ENCODE data around the gene LRCH3. TPM values are rescaled to one million over a fixed set of nuclear protein-coding genes. Genes with fewer than 3 reads are reported as not detected.

LRCH3 gene
- total and polyA plus RNA-seq, 2 experiments from 2014 or later = 20.9 to 24.1 TPM

GRCh38 chr3:197830308-197830966 is 39.4 kb downstream of the LRCH3 start:
- 80% methylated on average over 6 of the region's 6 CpGs for WGBS, 2 experiments (ENCODE audit: low coverage in 1 of 2, low lambda C conversion rate in 2 of 2, missing lambda C conversion rate in 2 of 2)
- H3K4me2 ChIP-seq (ENCODE audit: unreplicated experiment) = no peak overlapping the region
- no peaks in the 10 kb centered on the region for H3K9me3 ChIP-seq (ENCODE audit: low read depth)
- H3K4me3 ChIP-seq = no peak overlapping the region
- H3K36me3 ChIP-seq (ENCODE audit: low read depth) = peaks cover 59% of the 10 kb centered on the region
- no peaks in the 10 kb centered on the region; the same call in 1 of the 2 replicates for H3F3A ChIP-seq (ENCODE audit: insufficient read depth)
- no peak for DNase-seq
- H2AFZ ChIP-seq = no peak overlapping the region
- H4K20me1 ChIP-seq (ENCODE audit: insufficient read depth) = no peaks in the 10 kb centered on the region
- no peak overlapping the region for H3K27ac ChIP-seq
- H3K9me2 ChIP-seq (ENCODE audit: insufficient read depth) = no peaks in the 10 kb centered on the region
- in situ Hi-C loops (cut with MboI) = no loop called here
- H3K9ac ChIP-seq = no peak overlapping the region
- no peak for TF ChIP-seq EZH2 (IDR thresholded peaks at IDR 0.05; ENCODE audit: insufficient read depth, poor library complexity, severe bottlenecking)
- no peak for TF ChIP-seq EZH2phosphoT487 (IDR thresholded peaks at IDR 0.05; ENCODE audit: insufficient read depth, low read depth)
- H3K4me1 ChIP-seq (ENCODE audit: insufficient read depth) = no peaks in the 10 kb centered on the region
- H3K79me2 ChIP-seq (ENCODE audit: insufficient read depth) = peaks cover 16% of the 10 kb centered on the region
- H3K27me3 ChIP-seq (replicated peaks; ENCODE audit: insufficient read depth) = no peaks in the 10 kb centered on the region

- WGBS, 2 experiments (ENCODE audit: low coverage in 1 of 2, low lambda C conversion rate in 2 of 2, missing lambda C conversion rate in 2 of 2) = 86 to 88% methylated on average over 8 of the region's 8 CpGs
Observed at GRCh38 chr3:197830967-197831313, 39.9 kb downstream of the LRCH3 start.

DNA sequence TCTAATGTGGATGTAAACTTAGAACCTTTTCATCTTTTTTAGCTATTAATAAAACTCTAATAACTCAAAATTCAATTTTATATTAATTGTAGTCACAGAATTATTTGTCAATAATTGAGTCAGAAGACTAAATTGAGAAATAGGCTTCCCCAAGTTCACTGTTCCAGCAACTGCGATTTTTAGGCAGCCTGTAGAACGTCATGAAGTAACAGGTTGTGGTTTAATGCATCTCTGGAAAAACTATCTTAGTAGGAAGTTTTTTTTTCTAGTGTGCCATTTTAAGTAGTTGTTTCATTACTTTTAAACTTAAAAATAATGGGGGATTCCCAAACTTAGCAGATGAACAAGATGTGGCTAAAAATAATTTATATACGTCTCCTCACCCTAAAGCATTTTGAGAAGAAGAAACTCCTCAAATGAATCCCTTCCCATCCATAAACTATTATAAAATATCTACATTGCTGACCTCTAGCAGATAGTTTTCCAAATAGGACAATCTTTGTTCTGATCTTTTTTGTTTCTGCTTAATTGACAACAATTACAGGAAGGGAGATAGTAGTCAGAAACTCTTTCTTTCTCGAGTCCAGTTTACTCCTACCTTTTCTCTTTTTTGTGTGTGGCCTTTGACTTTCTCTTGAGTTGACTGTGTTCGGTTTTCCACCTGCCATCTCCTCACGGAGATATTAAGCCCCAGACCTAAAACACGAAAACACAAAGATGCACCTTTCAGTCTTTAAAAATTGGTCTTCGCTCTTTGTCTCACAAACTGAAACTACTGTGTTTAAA is 43.1 kb downstream of the LRCH3 start:
- H3K27me3 ChIP-seq (replicated peaks; ENCODE audit: insufficient read depth) = no peaks in the 10 kb centered on the region
- no peaks in the 10 kb centered on the region for H3F3A ChIP-seq (ENCODE audit: insufficient read depth)
- no peak overlapping the region for H3K4me3 ChIP-seq
- no peaks in the 10 kb centered on the region for H3K4me1 ChIP-seq (ENCODE audit: insufficient read depth)
- H3K27ac ChIP-seq = no peak overlapping the region
- no peak for DNase-seq
- no peak for TF ChIP-seq EZH2phosphoT487 (IDR thresholded peaks at IDR 0.05; ENCODE audit: insufficient read depth, low read depth)
- no peak for TF ChIP-seq EZH2 (IDR thresholded peaks at IDR 0.05; ENCODE audit: insufficient read depth, poor library complexity, severe bottlenecking)
- no peak overlapping the region for H3K9ac ChIP-seq
- no peak overlapping the region for H2AFZ ChIP-seq
- H3K79me2 ChIP-seq (ENCODE audit: insufficient read depth) = peaks cover 5% of the 10 kb centered on the region; the same call in 1 of the 2 replicates
- no peaks in the 10 kb centered on the region for H3K9me3 ChIP-seq (ENCODE audit: low read depth)
- in situ Hi-C loops (cut with MboI) = no loop called here
- H4K20me1 ChIP-seq (ENCODE audit: insufficient read depth) = no peaks in the 10 kb centered on the region
- no peaks in the 10 kb centered on the region for H3K9me2 ChIP-seq (ENCODE audit: insufficient read depth)
- 92 to 95% methylated on average over 8 of the region's 8 CpGs for WGBS, 2 experiments (ENCODE audit: low coverage in 1 of 2, low lambda C conversion rate in 2 of 2, missing lambda C conversion rate in 2 of 2)
- no peak overlapping the region for H3K4me2 ChIP-seq (ENCODE audit: unreplicated experiment)
- H3K36me3 ChIP-seq (ENCODE audit: low read depth) = peaks cover 76% of the 10 kb centered on the region

More at GRCh38 chr3:197830967-197831313, 39.9 kb downstream of the LRCH3 start:
- Histone ChIP-seq H3K9me2 (ENCODE audit: insufficient read depth) (no peaks in the 10 kb centered on the region), H3K4me1 (ENCODE audit: insufficient read depth) (no peaks in the 10 kb centered on the region), H3K9me3 (ENCODE audit: low read depth) (no peaks in the 10 kb centered on the region), H3K4me2 (ENCODE audit: unreplicated experiment) (no peak overlapping the region), H3K79me2 (ENCODE audit: insufficient read depth) (peaks cover 11% of the 10 kb centered on the region), H3K27me3 (replicated peaks; ENCODE audit: insufficient read depth) (no peaks in the 10 kb centered on the region), H4K20me1 (ENCODE audit: insufficient read depth) (no peaks in the 10 kb centered on the region), H3F3A (ENCODE audit: insufficient read depth) (no peaks in the 10 kb centered on the region; the same call in 1 of the 2 replicates), H3K9ac (no peak overlapping the region), H3K36me3 (ENCODE audit: low read depth) (peaks cover 63% of the 10 kb centered on the region), H3K27ac (no peak overlapping the region), H2AFZ (no peak overlapping the region), H3K4me3 (no peak overlapping the region)
- in situ Hi-C loops (cut with MboI) = no loop called here
- no peak for DNase-seq
- no peak for TF ChIP-seq EZH2 (IDR thresholded peaks at IDR 0.05; ENCODE audit: insufficient read depth, poor library complexity, severe bottlenecking)
- TF ChIP-seq EZH2phosphoT487 (IDR thresholded peaks at IDR 0.05; ENCODE audit: insufficient read depth, low read depth) = no peak

DNA sequence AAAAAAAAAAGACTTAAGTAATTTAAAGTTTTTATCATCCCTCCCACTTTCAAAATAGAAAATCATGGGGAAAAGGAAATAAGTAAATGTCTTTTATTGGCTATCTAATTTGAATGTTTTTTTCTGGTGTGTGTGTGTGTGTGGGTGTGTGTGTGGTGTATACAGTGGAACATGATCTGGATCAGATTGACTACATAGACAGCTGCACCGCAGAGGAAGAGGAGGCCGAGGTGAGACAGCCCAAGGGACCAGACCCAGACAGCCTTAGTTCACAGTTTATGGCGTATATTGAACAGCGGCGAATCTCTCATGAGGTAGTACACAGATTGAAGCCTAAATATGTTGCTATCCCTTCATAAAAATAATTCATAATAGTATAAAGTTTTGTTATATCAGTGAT is 44.5 kb downstream of the LRCH3 start:
- Histone ChIP-seq H3K9ac (no peak overlapping the region), H3K9me3 (ENCODE audit: low read depth) (no peaks in the 10 kb centered on the region), H3K4me1 (ENCODE audit: insufficient read depth) (no peaks in the 10 kb centered on the region), H3K27ac (no peak overlapping the region), H3K4me3 (no peak overlapping the region), H3K9me2 (ENCODE audit: insufficient read depth) (no peaks in the 10 kb centered on the region), H2AFZ (no peak overlapping the region), H3K79me2 (ENCODE audit: insufficient read depth) (peaks cover 5% of the 10 kb centered on the region; the same call in 1 of the 2 replicates), H3F3A (ENCODE audit: insufficient read depth) (no peaks in the 10 kb centered on the region), H3K27me3 (replicated peaks; ENCODE audit: insufficient read depth) (no peaks in the 10 kb centered on the region), H3K36me3 (ENCODE audit: low read depth) (peaks cover 75% of the 10 kb centered on the region), H3K4me2 (ENCODE audit: unreplicated experiment) (no peak overlapping the region), H4K20me1 (ENCODE audit: insufficient read depth) (no peaks in the 10 kb centered on the region)
- TF ChIP-seq EZH2phosphoT487 (IDR thresholded peaks at IDR 0.05; ENCODE audit: insufficient read depth, low read depth) = no peak
- no peak for TF ChIP-seq EZH2 (IDR thresholded peaks at IDR 0.05; ENCODE audit: insufficient read depth, poor library complexity, severe bottlenecking)
- in situ Hi-C loops (cut with MboI) = no loop called here
- no peak for DNase-seq
- 98 to 99% methylated on average over 5 of the region's 5 CpGs for WGBS, 2 experiments (ENCODE audit: low coverage in 1 of 2, low lambda C conversion rate in 2 of 2, missing lambda C conversion rate in 2 of 2)
